B cell (primary cell): ENCODE measurements around the gene HSD3B1. TPM values are rescaled to one million over a fixed set of nuclear protein-coding genes. Genes with fewer than 3 reads are reported as not detected.

Experiments
- ATAC-seq: fragments of 200-7000 bp; cut with Tn5 transposase; one replicate; pipeline ENCODE4 v1.10.0; 2021; ENCODE audit warnings: low read depth, mild to moderate bottlenecking, moderate number of reproducible peaks, moderate library complexity
- CTCF ChIA-PET: fragments of 350-600 bp; sonication (Branson Sonifier 250); formaldehyde crosslinking; loops from one replicate; lab custom pipeline; 2021; ENCODE audit warnings: antibody characterized with exemption, inconsistent platforms; lab: Charles Lee
- POLR2A ChIA-PET: fragments of 350-600 bp; sonication (Branson Sonifier 250); formaldehyde crosslinking; loops from one replicate; lab custom pipeline; 2021; ENCODE audit warnings: antibody characterized with exemption; lab: Charles Lee
- DNase-seq: peaks from one replicate; pipeline ENCODE4 v3.0.0; 2013
- H2AFZ ChIP-seq: 2 replicates; pipeline ENCODE4 v1.6.1; 2012; ENCODE audit warnings: mild to moderate bottlenecking, low read depth, low read length; ENCODE audit not compliant: insufficient read depth, poor library complexity, severe bottlenecking
- H3K27ac ChIP-seq, 2 donors: 1 replicate in 1 of 2; 2 replicates in 1 of 2; pipeline ENCODE4 v1.5.1; 2012 to 2013; ENCODE audit warnings: low read length in 2 of 2, mild to moderate bottlenecking in 2 of 2, moderate library complexity in 1 of 2
- H3K27me3 ChIP-seq, 4 experiments: fragments of 200-600 bp in 1 of 4; sonication (generic) in 1 of 4; replicated peaks in 1 of 4; 1 replicate in 2 of 4; 2 replicates in 2 of 4; pipeline versions ENCODE4 v1.6.1 to v1.7.0; 2013 to 2016; ENCODE audit warnings: low read length in 3 of 4, mild to moderate bottlenecking in 2 of 4, mixed read lengths in 1 of 4, moderate library complexity in 1 of 4; ENCODE audit not compliant: insufficient read depth in 4 of 4, control insufficient read depth in 3 of 4; ENCODE audit errors: control extremely low read depth in 1 of 4
- H3K36me3 ChIP-seq, 2 experiments: replicated peaks in 1 of 2; 1 replicate in 1 of 2; 2 replicates in 1 of 2; pipeline versions ENCODE4 v1.6.1 to v1.7.1; 2013; ENCODE audit warnings: low read length in 1 of 2; ENCODE audit not compliant: insufficient read depth in 2 of 2, control insufficient read depth in 1 of 2; ENCODE audit errors: control extremely low read depth in 1 of 2, extremely low read depth in 1 of 2
- H3K4me1 ChIP-seq, 2 donors: fragments of 200-600 bp in 1 of 2; sonication (generic) in 1 of 2; 1 replicate in 1 of 2; 2 replicates in 1 of 2; pipeline versions ENCODE4 v1.5.1 to v1.6.1; 2013 to 2017; ENCODE audit warnings: low read length in 2 of 2; ENCODE audit not compliant: control insufficient read depth in 2 of 2, insufficient read depth in 2 of 2
- H3K4me2 ChIP-seq: replicated peaks from 2 replicates; pipeline ENCODE3; 2012; ENCODE audit warnings: mild to moderate bottlenecking, low read depth, low read length; ENCODE audit not compliant: poor library complexity, severe bottlenecking
- H3K4me3 ChIP-seq, 5 experiments: fragments of 200-600 bp in 1 of 5; sonication (generic) in 1 of 5; 1 replicate in 3 of 5; 2 replicates in 2 of 5; pipeline versions ENCODE4 v1.5.1 to v1.7.0; 2011 to 2016; ENCODE audit warnings: low read length in 4 of 5, mild to moderate bottlenecking in 4 of 5, low read depth in 2 of 5, control low read depth in 1 of 5, moderate library complexity in 1 of 5; ENCODE audit not compliant: insufficient read depth in 1 of 5; ENCODE audit errors: control extremely low read depth in 1 of 5, extremely low read depth in 1 of 5
- H3K79me2 ChIP-seq: fragments of 200-600 bp; sonication (generic); one replicate; pipeline ENCODE4 v1.6.0; 2016; ENCODE audit warnings: low read length; ENCODE audit not compliant: control insufficient read depth, insufficient read depth
- H3K9ac ChIP-seq: fragments of 200-600 bp; sonication (generic); 2 replicates; pipeline ENCODE4 v1.6.1; 2017; ENCODE audit warnings: mild to moderate bottlenecking, low read length, moderate library complexity
- H3K9me3 ChIP-seq, 3 donors: one replicate each; pipeline versions ENCODE4 v1.6.1 to v1.7.1; 2013; ENCODE audit warnings: low read length in 2 of 3; ENCODE audit not compliant: control insufficient read depth in 2 of 3, insufficient read depth in 1 of 3; ENCODE audit errors: control extremely low read depth in 1 of 3
- H4K20me1 ChIP-seq: 2 replicates; pipeline ENCODE4 v1.6.0; 2012; ENCODE audit warnings: mild to moderate bottlenecking, low read length; ENCODE audit not compliant: insufficient read depth, control insufficient read depth, poor library complexity, severe bottlenecking
- H3K27ac Mint-ChIP-seq: one replicate; pipeline ENCODE4 v1.8.0; 2021; ENCODE audit warnings: mixed read lengths
- H3K27me3 Mint-ChIP-seq: one replicate; pipeline ENCODE4 v1.8.0; 2021; ENCODE audit warnings: mixed read lengths
- H3K4me1 Mint-ChIP-seq: one replicate; pipeline ENCODE4 v1.8.0; 2021; ENCODE audit warnings: mixed read lengths
- H3K4me3 Mint-ChIP-seq: one replicate; pipeline ENCODE4 v1.8.0; 2021; ENCODE audit warnings: mixed read lengths
- H3K9me3 Mint-ChIP-seq: one replicate; pipeline ENCODE4 v1.8.0; 2022; ENCODE audit warnings: mixed read lengths; ENCODE audit not compliant: insufficient read depth
- EZH2 ChIP-seq: IDR thresholded peaks from 2 replicates; pipeline ENCODE4 v1.6.1; 2012; ENCODE audit warnings: borderline replicate concordance, low read depth, mild to moderate bottlenecking, moderate library complexity, low read length; ENCODE audit not compliant: insufficient read depth, poor library complexity, severe bottlenecking
- WGBS: methylation state at CpG from one replicate; pipeline ENCODE4 v1.1.5; 2013; ENCODE audit warnings: missing lambda C conversion rate; ENCODE audit not compliant: insufficient coverage; 5-methylcytosine and 5-hydroxymethylcytosine counted together
- intact Hi-C: fragments of 100-400 bp; cut with micrococcal nuclease; formaldehyde crosslinking; loops from one replicate; pipeline ENCODE4 v1.10.0; 2022
- polyA plus RNA-seq: library from polyadenylated mRNA; depleted of rRNA; stranded (reverse); fragments of >200 nt; gene quantifications from 2 replicates; pipeline ENCODE4 v1.2.3, GENCODE V29; 2012
- total RNA-seq, 2 donors: library from RNA; stranded (reverse); fragments of 120-200 nt in 1 of 2; gene quantifications; 1 replicate in 1 of 2; 2 replicates in 1 of 2; pipeline versions ENCODE4 v1.2.3 to v1.2.4, GENCODE V29; 2013 to 2022
- TF ChIP-seq, protein P1 (sequence below): fragments of 200-600 bp; IDR thresholded peaks from one replicate; pipeline ENCODE4 v1.8.0; 2022; ENCODE audit warnings: antibody characterized with exemption, mild to moderate bottlenecking

HSD3B1 gene
- total and polyA plus RNA-seq, 2 donors (not counting 1 experiment from before 2014, with no cell fraction given): not detected

DNA sequence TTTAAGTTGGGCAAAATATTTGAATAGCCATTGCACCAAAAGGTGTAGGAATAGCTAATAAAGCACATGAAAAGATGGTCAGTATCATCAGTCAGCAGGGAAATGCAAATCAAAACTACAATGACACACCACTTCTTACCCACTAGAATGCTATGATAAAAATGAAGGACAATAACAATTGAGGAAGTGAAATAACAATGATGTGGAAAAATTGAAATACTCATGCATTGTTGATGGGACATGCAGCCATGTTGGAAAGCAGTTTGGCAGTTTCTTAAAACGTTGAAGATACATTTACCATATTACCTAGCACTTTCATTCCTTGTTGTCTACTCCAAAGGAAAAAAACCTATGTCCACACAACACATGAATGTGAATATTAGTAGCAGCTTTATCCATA, 28.4 kb downstream of the HSD3B1 start:
- no peak for TF ChIP-seq EZH2
- no peak overlapping the region for H3K4me3 ChIP-seq
- no peaks in the 10 kb centered on the region for H3K79me2 ChIP-seq
- H3K4me1 ChIP-seq: no peaks in the 10 kb centered on the region
- no peaks in the 10 kb centered on the region for H4K20me1 ChIP-seq
- Mint-ChIP-seq H3K27me3 (peaks cover 21% of the 10 kb centered on the region), H3K27ac (no peak overlapping the region), H3K4me3 (no peak overlapping the region), H3K9me3 (peaks cover 2% of the 10 kb centered on the region), H3K4me1 (no peaks in the 10 kb centered on the region)
- WGBS: no CpG with 5 or more reads among the region's 1 CpG
- H2AFZ ChIP-seq: no peak overlapping the region
- H3K36me3 ChIP-seq: no peaks in the 10 kb centered on the region
- ChIA-PET POLR2A (no interaction called here), CTCF (no interaction called here)
- ATAC-seq (no peak), DNase-seq (no peak)
- peaks cover 0 to 7% (median 0%) of the 10 kb centered on the region in 3 donors for H3K9me3 ChIP-seq
- no peak overlapping the region for H3K4me2 ChIP-seq
- H3K9ac ChIP-seq: no peak overlapping the region
- no peak overlapping the region for H3K27ac ChIP-seq
- intact Hi-C loops: no loop called here
- peaks cover 0 to 6% (median 2%) of the 10 kb centered on the region in 4 experiments for H3K27me3 ChIP-seq

DNA sequence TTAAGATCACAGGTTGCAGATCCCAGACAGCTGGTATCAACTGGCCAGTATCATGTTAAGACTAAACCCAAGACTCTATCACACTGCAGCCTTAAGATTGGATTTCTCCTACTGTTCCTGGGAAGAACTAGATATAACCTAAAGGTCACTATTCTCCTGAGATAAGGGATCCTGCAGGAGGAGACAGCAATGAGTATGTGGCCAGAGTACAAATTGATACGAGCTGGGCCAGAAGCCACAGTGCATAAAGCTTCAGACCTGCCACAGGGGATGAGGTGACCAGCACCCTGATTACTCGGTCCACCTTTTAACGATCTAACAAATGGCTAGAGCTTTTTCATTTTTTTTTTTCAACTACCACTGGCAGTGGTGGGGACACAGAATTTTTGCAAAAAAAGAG, 31.0 kb downstream of the HSD3B1 start:
- no peaks in the 10 kb centered on the region for H3K9me3 Mint-ChIP-seq
- Histone ChIP-seq H4K20me1 (no peaks in the 10 kb centered on the region), H3K9me3 (peaks cover 0 to 7% (median 0%) of the 10 kb centered on the region in 3 donors), H2AFZ (no peak overlapping the region), H3K36me3 (no peaks in the 10 kb centered on the region), H3K4me1 (no peaks in the 10 kb centered on the region), H3K9ac (no peak overlapping the region), H3K4me2 (no peak overlapping the region), H3K79me2 (no peaks in the 10 kb centered on the region), H3K4me3 (no peak overlapping the region), H3K27me3 (peaks cover 0 to 5% (median 2%) of the 10 kb centered on the region in 4 experiments), H3K27ac (no peak overlapping the region)
- CTCF ChIA-PET: no interaction called here
- no peak for DNase-seq
- no peak overlapping the region for H3K4me3 Mint-ChIP-seq
- no peak overlapping the region for H3K27ac Mint-ChIP-seq
- POLR2A ChIA-PET: no interaction called here
- TF ChIP-seq EZH2: no peak
- TF ChIP-seq, protein P1, sequence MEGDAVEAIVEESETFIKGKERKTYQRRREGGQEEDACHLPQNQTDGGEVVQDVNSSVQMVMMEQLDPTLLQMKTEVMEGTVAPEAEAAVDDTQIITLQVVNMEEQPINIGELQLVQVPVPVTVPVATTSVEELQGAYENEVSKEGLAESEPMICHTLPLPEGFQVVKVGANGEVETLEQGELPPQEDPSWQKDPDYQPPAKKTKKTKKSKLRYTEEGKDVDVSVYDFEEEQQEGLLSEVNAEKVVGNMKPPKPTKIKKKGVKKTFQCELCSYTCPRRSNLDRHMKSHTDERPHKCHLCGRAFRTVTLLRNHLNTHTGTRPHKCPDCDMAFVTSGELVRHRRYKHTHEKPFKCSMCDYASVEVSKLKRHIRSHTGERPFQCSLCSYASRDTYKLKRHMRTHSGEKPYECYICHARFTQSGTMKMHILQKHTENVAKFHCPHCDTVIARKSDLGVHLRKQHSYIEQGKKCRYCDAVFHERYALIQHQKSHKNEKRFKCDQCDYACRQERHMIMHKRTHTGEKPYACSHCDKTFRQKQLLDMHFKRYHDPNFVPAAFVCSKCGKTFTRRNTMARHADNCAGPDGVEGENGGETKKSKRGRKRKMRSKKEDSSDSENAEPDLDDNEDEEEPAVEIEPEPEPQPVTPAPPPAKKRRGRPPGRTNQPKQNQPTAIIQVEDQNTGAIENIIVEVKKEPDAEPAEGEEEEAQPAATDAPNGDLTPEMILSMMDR: no peak
- 54% methylated on average over 1 of the region's 3 CpGs for WGBS
- intact Hi-C loops: no loop called here
- no peak for ATAC-seq
- H3K4me1 Mint-ChIP-seq: no peaks in the 10 kb centered on the region
- peaks cover 23% of the 10 kb centered on the region for H3K27me3 Mint-ChIP-seq
